NCI-H2029 treated with DMSO at 0.1 percent for 48 hours (cell line): ENCODE measurements around the gene IGLON5.

Source experiments
- DNase-seq: peaks from one replicate; lab custom pipeline; 2025; lab: John Stamatoyannopoulos, UW

The IGLON5 gene

DNA sequence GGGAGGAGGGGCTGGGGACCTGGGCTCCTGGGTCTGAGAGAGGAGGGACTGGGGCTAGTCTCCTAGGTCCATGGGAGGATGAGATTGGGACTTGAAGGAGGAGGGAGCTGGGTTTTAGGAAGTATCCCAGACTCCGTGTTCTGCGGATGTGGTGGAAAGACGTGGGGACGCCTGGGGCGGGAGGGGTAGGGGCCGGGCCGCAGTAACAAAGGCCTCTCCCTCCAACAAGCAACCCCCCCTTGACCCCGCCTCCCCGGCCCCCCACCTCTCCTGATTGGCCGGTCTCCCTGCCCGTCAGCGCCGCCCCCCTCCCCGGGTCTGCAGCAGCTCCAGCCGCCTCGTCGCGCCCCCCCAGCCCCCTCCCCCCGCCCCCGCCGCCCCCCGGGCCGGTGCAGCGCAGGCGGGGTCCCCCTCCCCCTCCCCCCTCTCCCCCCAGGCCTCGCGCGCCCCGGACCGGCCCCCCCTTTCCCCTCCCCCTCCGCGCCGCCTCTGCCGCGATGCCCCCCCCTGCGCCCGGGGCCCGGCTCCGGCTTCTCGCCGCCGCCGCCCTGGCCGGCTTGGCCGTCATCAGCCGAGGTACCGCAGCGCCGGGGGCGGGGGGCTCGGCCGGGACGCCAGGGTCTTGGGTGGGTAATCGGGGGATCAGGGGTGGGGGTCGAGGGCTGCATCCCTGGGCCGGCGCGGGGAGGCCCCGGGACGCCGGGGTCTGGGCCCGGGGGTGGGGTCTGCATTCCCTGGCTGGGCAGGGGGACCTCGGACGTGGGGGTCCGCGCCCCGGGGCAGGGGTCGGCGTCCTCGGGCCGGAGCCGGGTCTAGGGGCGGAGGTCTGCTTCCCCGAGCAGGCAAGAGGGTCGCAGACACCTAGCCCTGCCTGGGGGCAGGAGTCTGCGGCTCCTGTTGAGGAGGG lies at the start of gene IGLON5:
IGLON5 (plus strand) TSS at position 294 of the 907 bp plus-strand sequence; CDS start at position 498, 204 bp downstream.
- DNase-seq = no peak

DNA sequence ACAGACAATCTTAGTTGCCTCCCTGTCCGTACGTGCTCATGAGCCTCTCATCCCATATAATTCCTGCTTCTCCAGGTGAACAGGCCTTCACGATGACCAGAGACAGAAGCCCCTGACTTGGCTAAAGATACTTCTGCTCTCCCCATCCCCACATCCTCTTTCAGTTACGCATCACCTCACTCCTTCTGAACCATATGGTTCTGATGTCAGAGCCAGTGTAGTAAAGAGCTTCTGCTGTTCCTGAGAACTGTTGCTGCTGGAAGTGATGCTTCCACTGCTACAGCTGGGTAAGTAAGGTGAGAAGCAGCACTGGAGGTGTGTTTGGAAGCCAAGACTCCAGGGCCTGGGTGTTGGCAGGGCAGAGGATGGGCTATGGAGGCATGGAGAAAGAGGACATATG lies 47.6 kb upstream of the IGLON5 start:
- no peak for DNase-seq

DNA sequence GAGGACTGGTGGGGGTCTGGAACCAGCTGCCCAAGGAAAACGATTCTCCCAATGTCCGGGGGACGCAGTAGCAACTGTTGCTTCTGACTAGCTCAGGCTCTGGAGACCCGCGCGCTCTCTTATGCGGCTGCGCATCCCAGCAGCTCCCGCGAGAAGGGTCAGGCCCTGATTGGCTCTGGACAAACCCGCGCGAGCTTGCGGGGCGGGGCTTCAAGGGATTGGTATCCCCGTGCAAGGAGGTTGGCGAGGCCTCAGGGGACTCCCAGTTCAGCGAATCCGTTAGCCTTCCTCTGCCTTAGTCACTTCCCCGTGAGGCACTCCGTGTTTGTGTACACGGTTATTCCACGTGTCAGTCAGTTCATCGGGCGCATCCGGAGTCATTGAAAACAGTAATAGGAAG lies 40.4 kb upstream of the IGLON5 start:
- no peak for DNase-seq

DNA sequence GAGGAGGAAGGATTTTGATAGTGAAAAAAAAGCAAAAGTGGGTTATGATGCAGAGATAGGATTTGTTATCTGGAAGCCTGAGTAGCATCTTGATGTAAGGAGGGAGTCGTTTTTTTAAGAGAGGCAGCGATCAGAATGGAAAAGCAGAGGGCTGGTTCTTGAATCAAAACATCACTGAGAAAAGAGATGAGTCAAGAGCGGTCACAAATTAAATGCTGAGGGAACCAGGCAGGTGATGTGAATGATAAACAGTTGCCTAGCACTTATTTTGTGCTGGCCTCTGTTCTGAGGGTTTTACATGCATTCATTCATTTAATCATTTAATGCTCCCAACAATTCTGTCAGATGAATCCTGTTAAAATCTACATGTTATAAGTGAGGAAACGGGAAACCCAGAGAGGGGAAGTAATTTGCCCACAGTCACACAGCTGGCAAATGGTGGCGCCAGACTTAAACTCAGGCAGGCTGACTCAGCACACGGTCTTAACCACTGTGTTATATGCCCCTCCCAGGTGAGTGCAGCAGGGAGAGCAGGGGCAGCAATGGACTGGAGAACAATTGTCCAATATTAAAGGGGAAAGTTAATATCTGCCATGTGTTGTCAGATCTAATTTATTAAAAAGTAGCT lies 39.1 kb upstream of the IGLON5 start:
- no peak for DNase-seq

DNA sequence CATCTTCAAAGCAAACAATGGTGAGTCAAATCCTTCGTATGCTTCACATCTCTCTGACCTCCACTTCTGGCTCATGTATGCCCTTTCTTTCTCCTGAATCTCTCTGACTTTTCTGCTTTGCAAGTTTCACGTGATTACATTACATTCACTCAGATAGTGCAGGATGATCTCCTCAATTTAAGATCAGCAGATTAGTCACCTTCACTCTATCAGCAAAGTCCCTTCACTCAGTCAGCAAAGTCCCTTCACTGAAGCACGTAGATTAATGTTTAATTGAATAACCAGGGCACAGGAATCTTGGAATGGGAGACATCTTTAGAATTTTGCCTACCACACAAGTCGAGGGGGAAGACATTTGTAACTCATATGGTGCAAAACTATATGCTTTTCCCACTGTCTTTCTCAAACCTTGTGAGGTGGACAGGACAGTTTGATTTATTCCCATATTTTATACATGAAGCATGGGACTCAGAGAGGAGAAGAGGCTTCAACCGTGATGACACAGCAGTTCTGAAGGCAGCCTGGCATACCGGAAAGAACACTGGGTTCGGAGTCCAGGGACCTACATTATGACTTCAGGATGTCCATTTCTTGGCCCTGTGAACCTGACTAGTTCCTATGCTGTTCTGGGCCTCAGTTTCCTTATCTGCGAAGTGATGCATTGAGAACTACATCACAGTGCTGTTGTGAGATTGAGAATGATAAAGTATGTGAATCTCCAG lies 37.2 kb upstream of the IGLON5 start:
- DNase-seq = no peak

DNA sequence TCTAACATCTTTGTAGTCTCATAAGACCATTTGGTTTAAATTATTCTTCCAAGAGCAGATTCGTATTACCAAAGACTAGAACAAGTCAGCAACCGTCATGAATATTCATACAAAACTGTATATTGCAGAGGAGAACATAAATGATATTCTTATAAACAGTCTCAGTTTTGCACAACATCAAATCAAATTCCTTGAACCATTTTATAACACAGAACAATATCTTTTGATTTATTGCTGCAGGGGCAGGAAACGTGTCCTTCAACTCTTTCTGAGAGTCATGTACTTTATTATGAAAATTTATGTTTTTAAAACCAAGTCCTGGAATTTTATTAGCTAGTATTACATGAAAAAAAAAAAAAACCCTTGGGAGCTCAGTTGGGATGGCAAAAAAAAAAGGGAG lies 34.3 kb upstream of the IGLON5 start:
- no peak for DNase-seq

DNA sequence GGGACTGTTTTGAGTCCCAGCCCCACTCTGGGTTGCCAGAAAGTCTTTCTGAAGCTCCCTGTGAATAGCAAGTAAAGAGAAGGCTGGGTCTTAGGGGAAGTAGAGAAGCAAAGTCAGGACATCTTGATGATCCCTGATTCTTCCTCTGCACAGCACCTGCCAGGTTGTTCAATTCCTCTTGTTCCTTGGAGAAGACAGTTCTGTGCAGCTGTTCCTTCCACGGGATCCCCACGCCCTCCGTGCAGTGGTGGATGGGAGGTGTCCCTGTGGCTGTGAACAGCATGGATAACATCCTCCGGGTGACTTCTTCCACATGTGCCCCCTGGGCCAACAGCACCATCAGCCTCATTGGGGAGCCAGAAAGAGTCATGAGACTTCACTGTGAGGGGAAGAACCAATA lies 29.1 kb upstream of the IGLON5 start:
- DNase-seq = no peak

DNA sequence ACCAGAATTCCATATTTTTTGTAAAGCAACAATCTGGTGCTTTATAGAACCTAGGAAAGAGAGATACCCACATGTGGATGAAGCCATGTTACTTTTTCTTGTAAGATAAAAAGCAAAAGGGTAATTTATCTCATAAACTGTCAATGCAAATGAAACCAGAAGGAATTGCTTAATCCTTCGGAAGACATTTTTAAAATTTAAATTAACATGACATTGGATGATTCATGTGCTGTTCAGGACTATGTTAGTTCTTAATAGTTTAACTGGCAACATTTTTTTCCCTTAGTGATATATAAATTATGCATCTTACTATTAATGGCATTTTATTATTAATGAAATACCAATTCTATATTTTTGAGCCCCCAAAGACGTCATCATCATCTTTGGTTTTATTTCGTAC lies 25.8 kb upstream of the IGLON5 start:
- DNase-seq = no peak

DNA sequence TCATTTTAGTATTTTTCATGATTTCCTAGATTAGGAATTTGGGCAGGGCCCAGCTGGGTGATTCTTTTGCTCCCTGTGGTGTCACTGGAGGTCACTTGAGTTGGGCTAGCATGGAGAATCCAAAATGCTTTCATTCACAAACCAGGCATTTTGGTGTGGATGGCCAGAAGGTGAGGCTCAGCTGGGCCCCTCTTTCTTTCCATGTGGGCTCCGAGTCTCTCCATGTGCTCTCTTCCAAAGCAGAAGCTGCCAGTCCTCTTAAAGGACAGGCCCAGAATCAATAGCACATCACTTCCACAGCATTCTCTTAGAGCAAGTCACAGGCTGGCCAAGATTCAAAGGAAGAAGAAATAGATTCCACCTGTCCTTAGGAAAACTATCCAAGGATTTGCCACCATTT lies 21.8 kb upstream of the IGLON5 start:
- no peak for DNase-seq

DNA sequence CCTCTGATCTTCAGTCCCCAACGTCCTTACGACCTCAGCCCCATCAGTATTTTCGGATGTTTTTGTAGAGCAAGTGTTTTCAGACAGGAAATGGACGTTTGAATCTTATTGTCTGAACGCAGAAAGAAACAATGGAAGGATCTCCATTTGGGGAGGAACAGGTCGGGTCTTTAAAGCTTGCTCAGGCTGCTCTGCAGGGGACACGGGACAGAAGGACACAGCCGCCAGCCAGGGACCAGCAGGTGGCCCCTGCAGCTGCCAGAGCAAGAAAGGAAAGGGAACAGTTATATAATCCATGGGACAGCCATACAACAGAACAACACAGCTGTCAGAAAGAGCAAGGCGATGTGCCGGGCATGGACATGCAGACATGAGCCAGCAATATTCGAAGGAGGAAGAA lies 18.5 kb upstream of the IGLON5 start:
- DNase-seq = no peak

DNA sequence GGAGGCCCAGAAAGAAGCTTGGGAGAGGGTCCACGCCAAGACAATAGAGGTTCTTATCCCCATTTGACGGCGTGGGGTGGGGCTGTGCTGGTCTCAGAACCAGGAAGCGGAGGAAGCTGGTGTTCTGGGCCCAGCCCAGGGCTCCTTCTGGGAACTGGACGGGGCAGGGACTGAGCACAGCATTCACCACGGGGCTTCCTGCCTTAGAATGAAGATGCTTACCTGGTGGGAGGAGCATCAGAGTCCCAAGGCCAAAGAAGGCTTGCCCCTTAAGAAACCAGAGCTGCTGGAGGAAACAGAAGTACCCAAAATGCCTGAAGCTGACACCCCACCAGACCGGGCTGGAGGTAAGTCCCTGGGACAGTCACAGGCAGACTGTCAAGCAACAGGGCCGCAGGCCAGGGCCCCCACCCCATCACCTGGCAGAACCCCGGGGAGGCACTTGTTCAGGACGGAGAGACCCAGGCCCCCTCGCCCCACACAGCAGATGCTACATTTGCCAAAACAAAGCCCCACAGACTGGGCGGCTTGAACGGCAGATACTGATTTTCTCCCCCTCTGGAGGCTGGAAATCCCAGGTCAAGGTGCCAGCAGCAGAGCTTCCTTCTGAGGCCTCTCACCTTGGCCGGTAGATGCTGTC lies 17.8 kb upstream of the IGLON5 start:
- DNase-seq = no peak

DNA sequence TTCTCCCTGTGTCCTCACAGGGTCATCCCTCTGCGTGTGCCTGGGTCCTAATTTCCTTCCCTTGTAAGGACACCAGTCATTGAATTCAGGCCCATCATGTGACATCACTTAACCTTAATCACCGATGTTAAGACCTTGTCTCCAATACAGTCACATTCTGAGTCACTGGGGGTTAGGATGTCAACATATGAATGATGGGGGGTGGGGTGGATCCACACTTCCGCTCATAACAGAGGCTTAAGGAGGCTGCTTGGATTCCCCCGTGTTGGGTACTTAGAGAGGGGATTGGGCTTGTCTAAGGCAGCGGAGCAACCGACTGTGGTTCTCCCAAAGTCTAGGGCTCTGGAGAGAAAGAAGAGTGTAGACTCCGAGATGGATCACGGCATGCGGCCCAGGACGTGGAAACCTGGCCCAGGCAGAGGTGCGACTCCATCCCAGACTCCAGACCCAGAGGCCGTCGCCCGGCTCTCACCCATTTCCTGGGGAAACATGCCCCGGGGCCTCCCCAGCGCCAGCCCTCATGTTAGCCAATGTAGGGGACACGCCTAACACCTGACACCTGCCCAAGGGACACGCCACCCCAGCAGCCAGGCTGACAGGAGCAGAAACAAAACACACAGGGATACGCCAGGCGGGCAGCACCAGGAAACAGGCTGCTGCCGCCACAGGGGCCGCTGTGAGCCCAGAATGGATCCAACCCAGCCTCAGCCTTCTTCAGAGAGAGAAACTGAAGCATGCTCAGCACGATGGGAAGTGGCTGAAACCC lies 17.1 kb upstream of the IGLON5 start:
- no peak for DNase-seq

DNA sequence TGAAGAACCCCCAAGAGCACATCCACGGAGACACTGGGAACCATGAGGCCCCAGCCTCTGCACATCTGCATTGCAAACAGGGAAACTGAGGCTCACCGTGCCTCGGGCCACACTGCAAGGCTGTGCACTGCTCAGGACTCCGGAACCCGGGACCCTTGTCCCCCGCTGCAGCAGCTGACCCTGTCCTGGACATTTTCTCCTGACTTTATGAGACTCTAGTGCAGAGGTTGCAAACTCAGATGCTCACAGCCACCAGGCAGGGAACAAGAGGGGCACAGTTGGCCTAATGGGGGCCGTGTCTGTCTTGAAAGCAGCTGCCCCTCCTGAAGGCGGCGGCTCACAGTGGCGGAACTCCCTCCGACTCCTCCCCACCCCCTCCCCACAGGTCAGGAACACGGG lies 16.5 kb upstream of the IGLON5 start:
- no peak for DNase-seq

DNA sequence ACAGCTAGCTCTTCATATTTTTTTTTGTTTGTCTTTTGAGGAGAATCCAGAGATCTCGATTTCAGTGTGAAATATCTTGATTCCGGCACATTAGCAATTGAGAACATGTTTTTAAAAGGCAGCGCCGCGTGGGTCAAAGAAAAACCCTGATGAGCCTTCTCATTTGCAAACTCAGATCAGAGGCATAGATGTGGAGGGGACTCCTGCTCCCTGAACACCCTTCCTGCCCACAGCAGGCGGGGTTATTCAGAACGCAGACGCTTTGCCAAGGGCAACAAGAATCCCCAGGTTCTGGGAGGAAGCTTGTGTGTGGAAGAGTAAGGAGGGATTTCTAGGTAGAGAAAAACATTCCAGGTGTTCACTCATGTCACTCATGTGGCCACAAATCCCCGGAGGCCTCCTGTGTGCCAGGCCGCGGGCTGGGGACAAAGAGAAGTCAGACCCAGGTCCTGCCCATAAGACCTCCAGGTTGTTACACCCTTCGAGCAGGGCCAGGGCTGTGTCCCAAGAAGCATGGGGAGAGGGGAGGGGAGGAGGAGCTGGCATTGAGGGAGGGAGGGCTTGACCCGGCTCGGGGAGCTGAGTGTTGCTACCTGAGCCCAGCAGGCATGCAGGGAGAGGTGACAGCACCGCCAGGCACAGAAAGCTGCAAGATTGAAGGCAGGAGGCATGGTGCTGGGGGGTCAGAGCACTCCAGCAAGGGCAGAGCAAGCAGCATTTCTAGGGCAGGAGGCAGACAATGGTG lies 15.9 kb upstream of the IGLON5 start:
- no peak for DNase-seq

DNA sequence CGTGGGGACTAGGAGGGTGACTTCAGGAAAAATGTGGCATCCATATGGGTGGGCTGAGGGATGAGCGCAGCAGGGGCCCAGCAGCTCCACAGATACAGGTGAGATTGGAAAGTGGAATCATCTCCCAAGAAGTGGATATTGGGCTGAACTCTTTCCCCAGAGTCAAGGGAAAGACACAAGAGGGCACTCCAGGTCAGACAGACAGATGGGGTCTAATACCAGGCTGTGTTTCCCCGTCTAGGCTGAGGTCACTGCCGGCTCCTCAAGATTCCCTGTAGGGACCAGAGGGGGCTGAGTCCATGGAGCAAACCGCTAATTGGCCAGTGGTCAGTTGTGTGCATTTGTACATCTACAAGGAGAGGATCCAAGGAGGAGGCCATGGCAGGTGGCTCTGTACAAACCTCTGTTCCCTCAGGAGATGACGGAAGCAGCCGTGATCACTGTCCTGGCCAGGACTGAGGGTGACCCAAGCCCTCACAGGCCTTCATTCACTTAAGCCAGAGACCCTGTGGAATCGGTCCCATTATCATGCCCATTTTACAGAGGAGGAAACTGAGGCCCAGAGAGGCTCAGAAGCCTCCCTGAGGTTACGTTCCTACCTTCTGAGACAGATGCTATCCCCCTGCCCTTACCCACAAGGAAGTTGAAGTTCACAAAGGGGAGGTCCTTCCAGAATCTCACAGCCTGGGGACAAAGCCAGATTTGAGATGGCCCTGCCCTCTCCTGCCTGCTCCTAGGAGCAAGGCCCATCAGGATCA lies 14.9 kb upstream of the IGLON5 start:
- no peak for DNase-seq

DNA sequence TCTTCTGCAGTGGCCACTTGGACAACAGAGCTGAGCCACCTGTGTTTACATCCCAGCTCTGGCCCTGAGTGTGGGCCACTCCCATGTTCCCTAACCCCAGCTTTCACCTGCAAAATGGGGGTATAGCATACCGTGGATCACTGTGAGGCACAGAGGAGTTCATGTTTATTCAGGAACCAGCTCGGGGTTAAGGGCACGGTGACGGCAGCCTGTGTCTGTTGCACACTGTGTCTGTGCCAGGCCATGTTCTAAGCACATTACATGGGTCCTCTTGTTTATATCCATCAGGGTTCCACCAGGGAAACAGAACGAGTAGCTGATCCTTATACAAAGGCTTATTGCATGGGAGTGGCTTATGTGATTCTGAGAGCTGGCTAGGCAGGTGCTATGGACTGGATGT lies 14.0 kb upstream of the IGLON5 start:
- DNase-seq = no peak

DNA sequence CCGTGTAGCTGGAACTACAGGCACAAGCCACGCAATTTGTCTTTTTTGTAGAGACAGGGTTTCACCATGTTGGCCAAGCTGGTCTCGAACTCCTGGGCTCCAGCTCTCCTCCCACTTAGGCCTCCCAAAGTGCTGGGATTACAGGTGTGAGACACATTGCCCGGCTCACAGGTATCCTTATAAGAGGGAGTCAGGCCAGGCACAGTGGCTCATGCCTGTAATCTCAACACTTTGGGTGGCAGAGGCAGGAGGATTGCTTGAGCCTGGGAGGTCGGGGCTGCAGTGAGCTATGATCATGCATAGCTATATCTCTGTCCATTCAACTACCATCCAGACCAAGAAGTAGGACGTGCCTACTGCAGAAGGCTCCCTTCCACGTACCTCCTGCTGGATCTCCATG lies 10.2 kb upstream of the IGLON5 start:
- DNase-seq = no peak

DNA sequence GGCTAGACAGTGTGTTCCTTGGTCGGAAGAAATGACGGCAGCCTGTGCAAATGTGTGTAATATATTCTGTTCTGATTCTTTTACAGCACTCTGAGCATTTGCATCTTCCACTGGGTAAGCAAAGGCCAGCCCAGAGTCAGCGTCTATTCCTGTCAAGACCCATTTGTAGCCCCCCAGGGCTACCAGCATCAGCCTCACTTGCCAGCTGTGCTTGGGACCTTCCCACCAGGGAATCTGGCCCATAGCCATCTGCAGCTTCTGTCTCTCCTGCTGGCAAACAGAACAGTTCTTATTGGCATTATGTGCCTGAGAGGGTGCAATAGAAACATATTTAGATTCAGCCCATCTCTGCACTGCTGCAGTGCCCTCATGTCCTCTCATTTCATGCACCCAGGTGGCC lies 6.0 kb upstream of the IGLON5 start:
- no peak for DNase-seq

DNA sequence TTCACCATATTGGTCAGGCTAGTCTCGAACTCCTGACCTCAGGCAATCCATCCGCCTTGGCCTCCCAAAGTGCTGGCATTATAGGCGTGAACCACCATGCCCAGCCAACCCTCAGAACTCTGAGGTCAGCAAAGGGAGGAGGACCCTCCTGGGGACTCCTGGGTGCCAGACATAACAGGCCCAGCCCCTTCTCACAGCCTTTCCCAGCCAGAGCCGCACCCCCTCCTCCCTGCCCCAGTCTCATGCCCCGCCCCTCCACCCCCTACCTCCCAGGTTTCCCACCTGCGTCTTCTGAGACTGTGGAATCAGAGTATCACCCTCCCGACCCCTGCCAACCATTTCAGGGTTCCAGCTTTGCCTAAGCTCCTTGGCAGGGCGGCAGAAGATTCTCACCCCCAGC lies 5.2 kb downstream of the IGLON5 start:
- DNase-seq = no peak

DNA sequence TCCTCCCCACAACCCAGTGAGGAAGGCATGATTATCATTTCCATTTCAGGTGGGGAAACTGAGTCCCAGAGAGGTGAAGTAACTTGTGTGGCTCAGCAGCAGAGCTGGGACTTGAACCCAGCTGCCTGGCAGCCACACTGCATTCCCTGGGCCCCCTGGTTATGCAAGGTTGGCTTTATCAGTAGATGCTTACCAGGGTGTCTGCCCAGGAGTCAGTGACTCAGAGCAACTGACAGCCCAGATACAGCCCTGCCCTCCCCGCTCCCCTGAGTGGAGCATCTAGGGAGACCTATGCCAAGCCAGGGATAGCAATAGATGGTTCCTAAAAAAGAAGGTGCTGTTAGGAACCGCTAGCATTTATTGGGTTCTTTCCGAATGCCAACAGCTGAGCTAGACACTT lies 5.9 kb downstream of the IGLON5 start:
- DNase-seq = no peak
